ENCODE data around the gene PTPRE.

PTPRE gene

DNA sequence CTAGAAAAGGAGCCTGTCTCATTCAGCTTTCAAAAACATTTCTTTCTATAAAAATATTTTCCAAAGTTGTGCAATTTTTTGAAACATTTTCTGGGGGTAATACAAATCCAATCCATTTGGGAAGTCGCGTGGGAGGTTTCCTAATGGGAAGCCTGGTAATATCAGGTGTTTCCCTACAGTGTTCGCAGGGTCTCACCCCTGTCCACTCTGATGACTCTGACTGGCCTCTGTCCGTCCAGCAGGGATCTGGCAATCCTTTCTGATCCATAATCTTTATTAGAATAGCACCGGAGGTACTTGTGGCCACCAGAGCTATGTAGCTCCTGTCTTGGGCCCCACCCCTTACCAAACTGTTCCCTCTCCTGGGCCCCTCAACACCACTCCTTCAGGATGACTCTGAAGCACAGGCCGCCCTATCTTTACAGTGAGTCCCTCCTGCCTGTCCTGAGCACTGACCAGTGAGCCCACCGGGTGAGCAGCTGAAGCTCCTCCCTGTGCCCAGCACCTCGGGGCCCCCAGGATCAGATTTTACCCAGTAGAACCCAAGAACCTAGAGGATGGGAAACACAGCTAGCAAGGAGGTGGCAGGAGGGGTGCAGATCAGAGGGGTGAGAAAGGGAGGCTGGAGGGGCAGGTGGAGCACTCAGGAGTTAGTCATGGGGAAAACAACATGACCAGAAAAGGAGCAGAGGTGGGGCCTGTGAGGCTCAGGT is 84.8 kb downstream of the PTPRE start:
- no peak overlapping the region for H3K4me3 ChIP-seq (ENCODE audit: low read depth, low read length)
- TF ChIP-seq, protein P1, sequence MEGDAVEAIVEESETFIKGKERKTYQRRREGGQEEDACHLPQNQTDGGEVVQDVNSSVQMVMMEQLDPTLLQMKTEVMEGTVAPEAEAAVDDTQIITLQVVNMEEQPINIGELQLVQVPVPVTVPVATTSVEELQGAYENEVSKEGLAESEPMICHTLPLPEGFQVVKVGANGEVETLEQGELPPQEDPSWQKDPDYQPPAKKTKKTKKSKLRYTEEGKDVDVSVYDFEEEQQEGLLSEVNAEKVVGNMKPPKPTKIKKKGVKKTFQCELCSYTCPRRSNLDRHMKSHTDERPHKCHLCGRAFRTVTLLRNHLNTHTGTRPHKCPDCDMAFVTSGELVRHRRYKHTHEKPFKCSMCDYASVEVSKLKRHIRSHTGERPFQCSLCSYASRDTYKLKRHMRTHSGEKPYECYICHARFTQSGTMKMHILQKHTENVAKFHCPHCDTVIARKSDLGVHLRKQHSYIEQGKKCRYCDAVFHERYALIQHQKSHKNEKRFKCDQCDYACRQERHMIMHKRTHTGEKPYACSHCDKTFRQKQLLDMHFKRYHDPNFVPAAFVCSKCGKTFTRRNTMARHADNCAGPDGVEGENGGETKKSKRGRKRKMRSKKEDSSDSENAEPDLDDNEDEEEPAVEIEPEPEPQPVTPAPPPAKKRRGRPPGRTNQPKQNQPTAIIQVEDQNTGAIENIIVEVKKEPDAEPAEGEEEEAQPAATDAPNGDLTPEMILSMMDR (IDR thresholded peaks at IDR 0.05; ENCODE audit: borderline replicate concordance, insufficient read depth, low read depth, low read length) = no peak

DNA sequence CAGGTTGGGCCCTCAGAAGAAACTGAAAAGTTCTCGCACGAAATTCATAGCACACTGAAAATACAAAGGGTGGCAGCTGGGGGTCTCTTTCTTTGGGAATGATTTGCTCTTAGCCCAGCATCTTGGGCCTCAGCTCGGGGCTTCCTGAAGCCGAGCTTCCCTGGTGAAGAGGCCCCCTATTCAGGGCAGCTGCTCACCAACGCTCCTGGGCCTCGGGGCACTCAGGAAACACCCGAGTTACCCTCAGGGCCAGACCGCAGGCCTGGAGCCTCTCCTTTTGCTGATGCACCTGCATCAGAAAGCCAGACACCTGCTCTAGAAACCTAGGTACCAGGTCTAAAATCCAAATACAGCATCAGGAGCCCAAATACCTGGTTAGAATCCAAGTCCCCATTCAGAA is 85.5 kb downstream of the PTPRE start:
- TF ChIP-seq, protein P1 (IDR thresholded peaks at IDR 0.05; ENCODE audit: borderline replicate concordance, insufficient read depth, low read depth, low read length) = no peak
- no peak overlapping the region for H3K4me3 ChIP-seq (ENCODE audit: low read depth, low read length)

DNA sequence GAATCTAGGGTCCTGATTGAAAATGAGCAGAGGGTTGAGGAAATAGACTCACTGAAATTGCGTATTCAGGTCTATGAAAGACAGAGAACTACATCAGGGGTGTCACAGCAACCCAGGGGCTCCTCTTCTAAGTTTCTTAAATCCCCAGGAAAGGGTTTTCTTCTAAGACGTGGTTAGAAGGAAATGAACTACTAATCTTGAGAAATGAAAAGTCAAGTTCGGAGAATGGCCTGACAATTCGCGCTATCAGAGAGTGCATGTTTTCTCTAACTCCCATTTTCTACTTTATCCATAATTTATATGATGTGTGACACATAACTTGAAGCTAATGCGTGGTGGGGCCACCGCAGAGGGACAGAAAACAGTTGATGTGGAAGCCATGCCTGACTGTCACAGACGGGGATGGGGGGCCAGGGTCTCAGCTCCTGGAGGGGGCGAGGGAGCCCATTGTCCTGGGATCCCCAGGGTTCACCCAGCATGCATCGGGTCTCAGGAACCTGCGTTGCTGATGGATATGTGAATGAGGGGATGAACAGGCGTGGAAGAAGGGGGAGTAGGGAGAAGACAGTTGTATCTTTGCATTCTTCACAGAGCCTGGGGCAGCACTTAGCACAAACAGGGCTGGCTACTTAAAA is 86.3 kb downstream of the PTPRE start:
- TF ChIP-seq, protein P1 (IDR thresholded peaks at IDR 0.05; ENCODE audit: borderline replicate concordance, insufficient read depth, low read depth, low read length) = no peak
- no peak overlapping the region for H3K4me3 ChIP-seq (ENCODE audit: low read depth, low read length)

DNA sequence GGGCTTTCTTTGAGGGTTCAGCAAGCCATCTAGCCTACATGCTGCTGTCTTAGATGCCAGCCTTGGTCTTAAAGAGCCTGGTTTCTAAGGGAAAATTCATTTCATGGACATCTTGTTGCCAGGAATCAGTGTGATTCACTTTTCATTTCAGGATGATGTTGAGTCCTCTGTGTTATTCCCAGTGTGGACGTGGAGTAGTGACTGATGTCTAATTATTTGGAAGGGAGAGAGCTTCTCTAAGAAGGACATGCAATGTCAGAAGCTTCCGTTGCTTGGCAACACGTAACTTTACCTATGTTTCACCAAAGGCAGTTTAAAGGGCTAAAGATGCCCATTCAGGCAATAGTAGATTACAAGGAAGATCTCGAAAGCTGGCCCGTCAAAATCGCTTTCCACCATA is 89.0 kb downstream of the PTPRE start:
- TF ChIP-seq, protein P1 (IDR thresholded peaks at IDR 0.05; ENCODE audit: borderline replicate concordance, insufficient read depth, low read depth, low read length) = no peak

DNA sequence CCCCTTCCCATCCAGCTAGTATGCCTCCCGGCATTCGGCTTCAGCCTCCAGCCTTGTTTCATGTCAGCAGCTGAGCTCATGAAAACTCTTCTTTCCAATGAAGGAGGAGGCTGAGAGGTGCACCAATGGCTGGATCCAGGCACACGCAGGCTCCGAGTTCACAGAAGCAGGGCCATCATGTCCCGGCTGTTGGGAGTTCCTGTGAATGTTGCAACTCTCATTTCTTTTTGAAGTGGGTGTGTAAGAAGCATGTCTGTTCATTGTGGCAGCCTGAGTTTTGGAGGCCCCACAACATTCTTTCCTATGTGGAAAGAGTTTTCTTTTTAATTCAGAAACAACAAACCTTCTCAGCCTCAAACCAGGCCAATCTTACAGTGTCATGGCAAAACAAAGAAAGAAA is 89.7 kb downstream of the PTPRE start:
- TF ChIP-seq, protein P1 (IDR thresholded peaks at IDR 0.05; ENCODE audit: borderline replicate concordance, insufficient read depth, low read depth, low read length) = no peak
- no peak overlapping the region for H3K4me3 ChIP-seq (ENCODE audit: low read depth, low read length)

More for the DNA sequence above, 89.0 kb downstream of the PTPRE start:
- H3K4me3 ChIP-seq (ENCODE audit: low read depth, low read length) = no peak overlapping the region

DNA sequence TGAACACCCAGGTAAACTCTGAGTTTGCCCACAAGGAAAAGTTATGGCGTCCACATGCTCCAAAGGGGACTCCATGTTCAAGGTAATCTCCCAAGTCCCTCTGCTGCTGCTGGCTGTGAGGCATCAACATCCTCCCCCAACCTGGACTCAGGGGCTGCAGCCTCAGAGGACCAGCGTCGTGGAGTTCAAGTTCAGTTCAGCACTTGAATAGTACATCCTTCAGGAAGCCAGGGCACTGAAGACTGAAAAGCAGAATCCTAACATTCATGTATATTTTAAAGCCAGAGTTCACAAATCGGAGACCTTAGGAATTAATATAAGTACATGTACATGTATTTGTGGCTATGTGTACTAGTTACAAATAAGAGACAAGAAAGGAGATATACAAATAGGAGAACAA is 90.4 kb downstream of the PTPRE start:
- TF ChIP-seq, protein P1 (IDR thresholded peaks at IDR 0.05; ENCODE audit: borderline replicate concordance, insufficient read depth, low read depth, low read length) = no peak
- H3K4me3 ChIP-seq (ENCODE audit: low read depth, low read length) = no peak overlapping the region

DNA sequence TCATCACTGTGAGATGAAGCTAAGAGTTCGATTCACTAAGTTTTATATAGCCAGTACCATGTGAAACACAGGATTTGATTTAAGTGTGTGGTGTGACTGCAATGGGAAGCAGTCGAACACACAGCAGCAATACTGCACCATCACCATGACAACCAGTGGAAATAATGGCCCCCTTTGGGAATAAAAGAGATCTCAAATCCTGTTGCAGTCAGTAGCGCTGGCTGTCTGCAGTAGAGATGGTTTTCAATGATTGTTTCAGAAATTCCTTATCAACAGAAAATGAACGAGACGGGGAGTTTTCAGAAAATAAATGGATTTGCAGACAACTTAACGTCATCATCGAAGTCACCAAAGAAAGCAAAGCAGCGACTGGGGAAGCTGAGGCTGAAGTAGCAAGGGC is 91.0 kb downstream of the PTPRE start:
- H3K4me3 ChIP-seq (ENCODE audit: low read depth, low read length) = no peak overlapping the region
- TF ChIP-seq, protein P1 (IDR thresholded peaks at IDR 0.05; ENCODE audit: borderline replicate concordance, insufficient read depth, low read depth, low read length) = no peak

Data from GM12875 (cell line).